Stimulated activated CD4-positive, alpha-beta T cell treated with anti-CD3 and anti-CD28 coated beads, TNF-alpha, amount 100 ng/mL, for 1 hour (primary cell): ENCODE data around the gene MRAS.
"Not testable (repeated sequence)": the region's sequence is repeated elsewhere in the genome, so short reads cannot be mapped to it uniquely, and the experiment has no call there.

Source experiments
- DNase-seq, 3 donors: peaks; one replicate each; pipeline ENCODE4 v3.0.0-alpha.2; 2020; ENCODE audit warnings: low read depth in 3 of 3, low spot score in 1 of 3

MRAS gene

DNA sequence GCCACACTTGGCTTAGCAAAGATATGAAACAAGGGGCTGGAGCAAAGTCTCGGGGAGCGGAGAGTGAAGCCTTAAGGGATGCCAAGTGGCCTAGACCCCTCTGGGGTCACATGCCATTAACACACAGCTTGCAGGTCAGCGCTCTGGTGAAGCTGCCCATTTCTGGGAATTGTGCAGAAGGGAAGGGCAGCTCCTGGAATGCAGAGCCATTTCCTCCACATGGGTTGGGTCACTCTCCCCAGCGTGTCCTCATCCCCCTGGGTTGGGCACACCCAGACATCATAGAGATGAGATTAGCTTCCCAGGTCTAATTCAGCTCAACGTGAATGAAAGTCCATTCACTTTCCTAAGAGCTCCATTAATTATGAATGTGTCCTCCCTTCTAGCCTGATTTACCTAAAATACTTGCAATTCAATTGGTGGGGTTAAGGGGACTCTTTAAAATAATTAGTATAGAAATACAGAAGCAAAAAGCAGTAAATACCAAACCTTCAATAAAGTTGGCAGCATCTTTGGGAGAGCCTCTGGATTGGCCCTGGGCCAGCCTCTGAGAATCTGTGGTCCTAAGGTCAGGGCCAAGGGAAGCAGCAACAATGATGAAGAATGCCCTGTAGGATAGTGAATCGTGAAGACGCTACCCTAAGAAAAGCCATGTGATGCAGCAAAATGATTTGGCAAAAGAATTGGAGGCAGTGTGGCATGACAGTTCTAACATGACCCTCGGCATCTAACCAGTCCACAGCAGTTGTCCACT, 17.8 kb downstream of the MRAS start:
- no peak for DNase-seq

- no peak for DNase-seq
Measured at GRCh38 chr3:138367326-138367850, 19.0 kb downstream of the MRAS start.

DNA sequence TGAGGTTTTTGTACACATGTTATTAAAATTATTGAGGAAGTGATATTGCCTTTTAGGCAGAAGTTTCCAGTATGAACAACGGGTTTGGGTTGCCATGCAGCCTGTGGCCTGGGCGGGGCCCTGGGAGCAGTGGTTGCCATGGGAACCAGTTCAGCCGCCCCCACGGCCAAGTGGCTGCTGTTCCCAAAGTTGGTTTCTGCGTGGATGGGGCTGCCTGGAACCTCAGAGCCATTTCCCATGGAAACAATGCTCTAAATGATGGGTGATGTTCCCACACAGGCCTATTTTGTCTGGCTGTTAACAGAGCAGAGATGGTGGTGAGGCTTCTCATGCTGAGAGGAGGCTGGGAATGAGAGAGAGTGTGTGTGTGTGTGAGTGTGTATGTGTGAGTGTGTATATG, 19.5 kb downstream of the MRAS start:
- DNase-seq = no peak

GRCh38 chr3:138369151-138369900, 20.9 kb downstream of the MRAS start:
- no peak for DNase-seq

DNA sequence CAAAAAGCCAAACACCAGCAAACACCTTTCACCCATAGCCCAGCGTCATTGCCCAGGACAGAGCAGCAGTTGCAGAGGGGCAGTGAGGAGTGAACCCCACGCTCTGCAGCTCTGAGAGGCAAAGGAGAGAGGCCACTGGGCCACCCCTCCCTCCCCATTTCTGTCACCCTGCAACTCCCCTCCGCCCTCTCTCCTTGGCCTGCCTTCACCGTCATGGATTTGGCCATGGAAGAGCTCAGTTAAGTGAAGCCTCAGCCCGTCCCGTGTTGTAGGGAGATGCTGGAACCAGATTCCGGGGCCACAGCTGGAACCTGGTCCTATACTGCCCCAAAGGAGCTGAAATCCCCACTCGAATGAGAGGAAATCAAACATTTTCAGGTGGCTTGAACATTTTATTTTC, 21.9 kb downstream of the MRAS start:
- DNase-seq = no peak

- no peak for DNase-seq
Measured at GRCh38 chr3:138371070-138371965, 22.9 kb downstream of the MRAS start.

DNA sequence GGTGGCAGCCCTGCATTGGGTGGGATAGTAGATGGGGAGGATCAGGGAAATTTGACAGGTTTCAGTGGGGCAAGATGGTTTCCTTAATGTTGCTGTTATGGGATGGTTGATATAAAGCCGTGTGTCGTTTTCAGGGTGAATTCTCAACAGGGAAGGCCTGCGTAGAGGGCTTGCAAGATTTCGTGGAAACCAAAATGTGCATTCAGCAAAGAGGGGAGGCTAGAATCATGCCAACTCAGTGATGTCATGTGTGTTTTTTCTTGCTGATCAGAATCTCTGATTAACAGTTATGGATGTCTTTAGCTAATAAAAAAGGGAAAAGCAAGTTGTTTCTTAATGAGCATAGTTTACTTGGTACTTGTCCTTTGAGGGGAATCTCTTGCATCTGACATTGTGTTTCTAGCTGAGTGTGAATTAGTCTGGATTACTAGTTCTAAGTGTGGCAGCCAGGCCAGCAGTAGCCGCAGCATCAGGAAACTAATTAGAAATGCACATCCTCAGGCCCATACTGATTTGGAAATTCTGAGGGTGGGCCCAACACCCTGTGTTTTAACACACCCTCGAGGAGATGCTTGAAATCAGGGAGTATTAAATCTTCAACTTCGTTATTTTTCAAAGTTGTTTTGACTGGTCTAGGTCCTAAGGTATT, 24.8 kb downstream of the MRAS start:
- DNase-seq = no peak

- no peak for DNase-seq
Measured at GRCh38 chr3:138373736-138374094, 25.3 kb downstream of the MRAS start.

GRCh38 chr3:138374573-138375134, 26.3 kb downstream of the MRAS start:
- DNase-seq = no peak

DNA sequence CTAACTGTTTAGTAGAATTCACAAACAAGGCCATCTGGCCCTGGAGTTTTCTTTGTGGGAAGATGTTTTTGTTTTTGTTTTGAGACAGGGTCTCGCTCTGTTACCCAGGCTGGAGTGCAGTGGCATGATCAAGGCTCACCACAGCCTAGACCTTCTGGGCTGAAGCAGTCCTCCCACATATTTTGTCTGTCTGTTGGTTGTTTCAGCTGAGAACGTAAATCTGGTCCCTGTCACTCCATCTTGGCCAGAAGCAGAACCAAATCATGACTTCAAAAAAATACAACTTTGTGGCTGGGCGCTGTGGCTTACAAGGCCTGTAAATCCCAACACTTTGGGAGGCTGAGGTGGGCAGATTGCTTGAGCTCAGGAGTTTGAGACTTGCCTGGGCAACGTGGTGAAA, 27.1 kb downstream of the MRAS start:
- DNase-seq = no peak

DNA sequence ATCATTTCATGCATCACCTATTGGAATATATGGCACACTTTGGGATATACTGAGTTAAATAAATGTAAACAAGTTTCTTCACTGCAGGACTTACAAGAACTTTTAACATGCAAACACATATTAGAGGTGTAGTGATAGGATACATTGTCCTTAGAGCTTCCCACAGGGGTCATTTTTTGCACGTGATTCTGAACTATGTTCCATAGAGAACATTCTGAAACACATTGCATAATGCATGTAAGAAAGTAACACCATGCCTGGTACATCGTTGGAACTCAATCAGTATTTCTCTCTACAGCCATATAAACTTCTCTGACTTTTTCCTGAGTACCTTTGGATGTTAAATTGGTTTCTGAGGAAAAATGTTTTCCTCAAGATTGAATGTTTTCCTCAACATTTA, 28.3 kb downstream of the MRAS start:
- no peak for DNase-seq

DNA sequence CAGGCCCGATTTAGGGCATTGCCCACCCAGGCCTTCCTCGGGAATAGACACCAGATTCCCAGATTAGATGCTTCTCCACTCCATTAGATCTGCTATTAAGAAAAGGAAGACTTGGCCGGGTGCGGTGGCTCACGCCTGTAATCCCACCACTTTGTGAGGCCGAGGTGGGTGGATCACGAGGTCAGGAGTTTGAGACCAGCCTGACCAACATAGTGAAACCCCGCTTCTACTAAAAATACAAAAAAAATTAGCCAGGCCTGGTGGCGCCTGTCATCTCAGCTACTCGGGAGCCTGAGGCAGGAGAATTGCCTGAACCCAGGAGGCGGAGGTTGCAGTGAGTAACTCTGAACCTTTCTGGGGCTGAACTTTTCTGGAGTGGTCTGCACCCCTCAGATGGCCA, 28.8 kb downstream of the MRAS start:
- DNase-seq = not testable (repeated sequence)

DNA sequence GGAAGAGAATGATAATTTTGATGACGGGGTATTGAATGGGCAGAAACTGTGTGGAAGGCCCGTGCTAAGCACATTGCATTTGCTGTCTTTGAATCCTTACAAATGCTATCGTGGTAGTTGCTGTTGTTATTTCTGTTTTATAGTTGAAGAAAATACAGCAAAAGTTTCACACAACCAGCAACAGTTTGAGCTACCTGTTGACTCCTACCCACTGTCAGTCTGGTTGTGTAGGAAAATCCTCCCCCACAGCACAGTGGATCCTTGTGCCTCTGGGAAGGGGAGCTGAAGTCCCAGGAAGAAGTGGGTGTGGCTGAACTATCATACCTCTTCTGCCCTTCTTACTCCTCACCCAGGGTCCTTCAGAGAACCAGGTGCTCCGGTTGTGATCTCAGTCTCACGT, 29.4 kb downstream of the MRAS start:
- DNase-seq = no peak

- DNase-seq = no peak
Measured at GRCh38 chr3:138378331-138378730, 30.0 kb downstream of the MRAS start.

- no peak for DNase-seq
Measured at GRCh38 chr3:138378990-138379389, 30.6 kb downstream of the MRAS start.

DNA sequence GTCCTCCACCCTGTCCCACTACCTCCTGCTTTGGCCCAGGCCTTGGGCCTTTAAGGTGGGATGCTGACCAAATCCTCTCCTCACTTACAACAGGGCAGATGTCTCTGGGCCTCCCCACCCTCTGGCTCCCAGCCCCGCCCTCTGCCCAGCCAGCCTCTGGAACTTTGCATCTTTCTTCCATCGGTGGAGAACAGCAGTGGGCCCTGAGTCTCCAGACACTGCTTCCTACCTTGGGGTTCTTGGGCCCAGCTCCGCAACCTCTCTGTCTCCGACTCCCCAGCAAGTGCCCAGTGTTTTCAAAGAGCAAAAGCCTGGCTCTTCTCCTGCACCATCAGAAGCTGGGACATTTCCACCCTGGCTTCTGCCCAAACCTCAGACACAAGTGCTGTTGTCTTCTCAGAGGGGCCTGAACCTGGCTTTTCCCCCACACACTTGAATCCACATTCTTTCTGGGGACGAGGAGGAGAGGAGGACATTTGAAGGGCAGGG, 33.1 kb downstream of the MRAS start:
- DNase-seq = no peak

DNA sequence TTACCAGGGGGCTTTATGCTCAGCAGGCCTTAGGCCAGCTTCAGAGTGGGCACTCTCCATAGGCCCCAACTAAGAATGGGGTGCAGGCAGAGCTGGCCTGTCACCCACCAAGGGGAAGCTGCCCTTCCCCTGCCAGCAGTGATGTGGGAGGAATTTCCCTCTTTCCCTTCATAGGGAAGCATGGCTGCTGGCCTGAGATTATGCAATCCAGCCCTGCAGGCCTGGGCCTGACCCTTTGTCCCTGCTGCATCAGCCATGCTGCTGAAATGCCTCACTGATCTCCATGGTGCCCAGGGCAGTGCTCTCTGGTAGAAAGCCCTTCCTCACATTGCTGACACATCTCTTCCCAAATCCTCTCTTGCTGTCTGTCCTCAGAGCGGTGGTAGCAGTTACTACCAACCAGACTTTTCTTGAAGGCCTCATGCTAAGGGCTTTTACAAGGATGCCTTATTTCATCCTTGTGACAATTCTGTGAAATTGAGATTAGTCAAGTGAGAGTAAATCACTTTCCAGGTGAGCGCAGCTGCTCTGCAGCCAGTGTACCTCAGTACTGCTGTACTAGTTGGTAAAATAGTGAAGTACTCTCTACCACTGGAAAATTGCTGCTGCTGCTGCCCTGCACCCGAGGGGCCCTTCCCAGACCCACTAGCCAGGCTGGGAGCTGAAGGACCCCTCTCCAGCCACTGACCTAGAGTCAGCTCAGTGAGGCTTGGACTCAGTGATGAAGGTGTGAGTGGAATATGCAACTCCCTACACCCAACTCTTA, 33.8 kb downstream of the MRAS start:
- DNase-seq = no peak

DNA sequence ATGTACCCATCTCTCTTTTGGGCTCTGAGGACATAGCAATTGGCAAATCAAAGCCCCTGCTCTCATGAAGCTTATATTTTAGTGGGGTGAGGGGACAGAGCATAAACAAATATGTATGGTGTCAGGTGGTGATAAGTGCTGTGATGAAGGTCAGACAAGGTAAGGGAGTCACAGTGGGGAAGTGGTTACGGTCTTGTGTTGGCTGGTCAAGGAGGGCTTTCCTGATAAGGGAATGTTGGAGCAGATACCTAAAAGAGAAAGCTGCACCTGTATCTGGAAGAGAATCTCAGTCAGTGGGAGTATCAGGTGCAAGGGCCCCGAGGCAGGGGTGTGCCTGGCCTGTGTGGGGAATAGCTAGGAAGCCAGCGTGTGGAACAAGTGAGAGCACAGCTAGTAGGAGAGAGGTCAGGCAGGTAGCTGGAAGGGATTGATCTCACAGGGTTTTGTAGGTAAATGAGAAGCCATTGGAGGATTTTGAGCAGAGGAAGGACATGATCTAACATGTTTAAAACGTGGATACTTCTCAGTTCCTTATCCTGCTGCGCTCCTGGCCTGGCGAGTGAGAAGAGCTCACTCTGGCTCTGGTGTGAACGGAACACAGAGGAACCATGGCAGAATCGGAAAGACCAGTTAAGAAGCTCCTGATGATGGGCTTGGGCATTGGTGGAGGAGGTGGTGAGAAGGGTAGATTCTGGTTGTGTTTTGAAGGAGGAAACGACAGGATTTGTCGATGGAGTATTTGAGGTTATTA, 35.5 kb downstream of the MRAS start:
- DNase-seq = no peak

DNA sequence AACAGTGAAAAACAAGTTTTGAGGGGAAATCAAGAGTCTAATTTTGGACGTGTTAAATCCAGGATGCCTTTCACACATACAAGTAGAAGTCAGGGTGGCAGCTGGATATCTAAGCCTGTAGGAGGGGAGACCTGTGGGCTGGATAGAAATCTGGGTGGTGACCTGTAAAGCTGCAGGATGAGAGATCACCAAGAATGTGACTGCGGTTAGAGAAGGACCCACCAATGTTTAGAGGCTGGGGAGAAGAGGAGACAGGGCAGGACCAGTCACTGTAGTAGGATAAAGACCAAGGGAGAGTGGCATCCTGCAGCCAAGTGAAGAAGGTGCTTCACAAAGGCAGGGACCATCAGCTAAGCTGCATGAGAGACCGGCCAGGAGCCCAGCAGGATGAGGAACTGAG, 36.2 kb downstream of the MRAS start:
- DNase-seq = no peak
